CMK (cell line): ENCODE data around the gene LARP1.
"Not testable (repeated sequence)": the region's sequence is repeated elsewhere in the genome, so short reads cannot be mapped to it uniquely, and the experiment has no call there.

Source experiments
- DNase-seq: peaks from one replicate; pipeline ENCODE4 v3.0.0-alpha.2; 2010; ENCODE audit warnings: low read depth

LARP1 gene

DNA sequence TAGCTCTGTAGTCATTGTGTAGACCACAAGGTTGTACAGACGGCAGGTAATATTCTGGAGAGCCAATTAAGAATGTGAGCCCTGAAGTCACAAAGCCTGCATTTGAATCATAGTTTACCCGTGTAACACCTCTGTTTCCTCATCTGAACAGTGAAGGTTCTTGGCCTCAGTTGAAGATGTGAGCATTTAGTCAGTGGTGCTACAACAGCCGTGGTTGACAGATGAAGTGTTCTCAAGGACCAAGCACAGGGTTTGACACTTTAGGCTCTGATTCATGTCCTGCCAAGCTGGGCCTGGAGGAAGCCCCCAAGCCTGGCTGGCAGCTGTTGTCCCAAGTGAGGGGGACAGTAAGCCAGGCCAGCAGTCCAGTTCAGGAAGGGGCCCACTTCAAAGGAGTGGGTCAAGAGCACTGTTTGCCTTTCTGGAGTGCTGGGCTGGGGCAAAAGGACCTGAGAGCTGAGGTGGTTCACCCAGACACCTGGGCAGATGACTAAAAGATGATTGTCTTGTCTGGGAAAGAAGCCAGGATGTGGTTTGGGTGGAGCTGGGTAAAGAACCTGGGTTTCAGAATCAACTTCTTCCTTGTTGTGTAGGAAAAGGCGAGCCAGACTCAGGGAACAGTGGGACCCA lies 74.5 kb downstream of the LARP1 start:
- DNase-seq, result no peak

GRCh38 chr5:154830219-154830595 lies 75.0 kb downstream of the LARP1 start:
- DNase-seq, result no peak

DNA sequence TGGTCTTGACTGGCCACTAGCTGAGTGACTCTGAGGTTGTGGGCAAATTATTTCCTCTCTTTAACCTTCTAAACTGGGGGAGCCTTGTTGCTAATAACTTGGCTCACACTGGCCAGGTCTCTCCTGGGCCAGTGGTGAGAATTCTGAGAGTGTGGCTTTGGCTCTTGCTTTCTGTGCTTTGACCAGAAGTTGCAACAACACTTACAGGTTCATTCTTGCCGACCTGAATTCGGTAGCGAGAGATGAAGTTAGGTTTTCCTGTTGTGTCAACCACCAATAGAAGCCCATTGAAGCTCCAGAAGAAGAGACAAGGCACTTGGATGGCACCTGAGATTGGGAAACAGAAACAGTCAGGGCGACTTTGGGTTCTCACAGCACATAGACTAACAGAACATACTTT lies 75.4 kb downstream of the LARP1 start:
- no peak for DNase-seq

- no peak for DNase-seq
Observed at GRCh38 chr5:154831451-154831850, 76.3 kb downstream of the LARP1 start.

DNA sequence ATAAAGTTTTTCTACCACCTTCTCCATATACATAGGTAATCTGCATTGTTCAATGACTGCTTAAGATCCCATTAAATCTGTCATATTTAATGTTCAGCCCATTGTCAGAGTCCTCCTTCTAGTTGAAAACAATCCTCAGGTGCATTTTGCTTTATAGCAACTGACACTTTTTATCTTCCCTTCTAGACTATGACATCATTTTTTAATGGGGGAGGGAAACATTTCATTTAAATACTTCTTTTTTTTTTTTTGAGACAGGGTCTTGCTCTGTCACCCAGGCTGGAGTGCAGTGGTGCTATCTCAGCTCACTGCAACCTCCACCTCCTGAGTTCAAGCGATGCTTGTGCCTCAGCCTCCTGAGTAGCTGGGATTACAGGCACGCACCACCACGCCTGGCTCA lies 77.6 kb downstream of the LARP1 start:
- DNase-seq, result not testable (repeated sequence)

- DNase-seq, result no peak
Observed at GRCh38 chr5:154834053-154834452, 78.9 kb downstream of the LARP1 start.

DNA sequence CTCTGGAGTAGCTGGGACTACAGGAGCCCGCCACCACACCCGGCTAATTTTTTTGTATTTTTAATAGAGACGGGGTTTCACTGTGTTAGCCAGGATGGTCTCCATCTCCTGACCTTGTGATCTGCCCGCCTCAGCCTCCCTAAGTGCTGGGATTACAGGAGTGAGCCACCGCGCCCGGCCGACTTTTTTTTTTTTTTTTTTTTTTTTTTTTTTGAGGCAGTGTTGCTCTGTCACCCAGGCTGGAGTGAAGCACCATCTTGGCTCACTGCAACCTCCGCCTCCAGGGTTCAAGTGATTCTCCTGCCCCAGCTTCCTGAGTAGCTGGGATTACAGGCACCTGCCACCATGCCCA lies 80.5 kb downstream of the LARP1 start:
- not testable (repeated sequence) for DNase-seq

GRCh38 chr5:154836225-154836624 lies 81.0 kb downstream of the LARP1 start:
- no peak for DNase-seq

DNA sequence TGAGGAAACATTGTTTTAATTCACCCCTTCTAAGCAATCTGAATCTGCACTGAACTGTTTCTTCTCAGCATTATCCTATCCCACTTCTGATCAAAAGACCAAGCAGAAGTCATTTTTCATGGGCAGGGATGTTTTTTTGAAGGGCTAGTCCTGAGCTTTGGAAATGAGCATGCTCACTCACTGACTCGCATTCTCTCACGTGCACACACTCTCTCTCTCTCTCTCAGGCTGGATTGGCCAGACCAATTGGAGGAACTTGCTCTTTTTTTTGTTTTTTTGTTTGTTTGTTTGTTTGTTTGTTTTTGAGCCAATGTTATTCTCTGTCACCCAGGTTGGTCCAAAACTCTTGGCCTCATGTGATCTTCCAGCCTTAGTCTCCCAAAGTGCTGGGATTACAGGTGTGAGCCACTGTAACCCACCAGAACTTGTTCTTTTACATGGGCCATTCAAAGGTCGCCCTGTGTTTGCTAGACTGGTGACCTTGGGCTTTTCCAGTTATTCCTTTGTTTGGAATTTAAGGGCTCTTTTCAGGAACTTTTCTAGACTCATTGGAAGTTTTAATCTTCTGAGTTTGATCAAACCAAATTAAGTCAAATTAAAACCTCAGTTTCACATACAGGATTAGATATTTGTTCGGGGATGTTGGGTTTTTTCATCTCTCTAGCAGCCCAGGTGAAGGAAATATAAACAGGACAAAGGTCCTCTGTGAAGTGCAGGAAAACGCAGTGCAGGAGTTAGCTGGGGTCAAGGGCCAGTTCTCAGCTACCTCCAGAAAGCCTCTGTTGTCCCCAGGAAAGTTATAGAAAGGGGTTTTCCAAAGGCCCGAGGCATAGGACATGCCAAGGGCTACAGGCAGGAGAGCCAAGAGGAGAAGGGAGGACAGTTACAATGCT lies 82.1 kb downstream of the LARP1 start:
- no peak for DNase-seq

GRCh38 chr5:154840435-154841272 lies 85.5 kb downstream of the LARP1 start:
- DNase-seq, result peak; percentile 75

DNA sequence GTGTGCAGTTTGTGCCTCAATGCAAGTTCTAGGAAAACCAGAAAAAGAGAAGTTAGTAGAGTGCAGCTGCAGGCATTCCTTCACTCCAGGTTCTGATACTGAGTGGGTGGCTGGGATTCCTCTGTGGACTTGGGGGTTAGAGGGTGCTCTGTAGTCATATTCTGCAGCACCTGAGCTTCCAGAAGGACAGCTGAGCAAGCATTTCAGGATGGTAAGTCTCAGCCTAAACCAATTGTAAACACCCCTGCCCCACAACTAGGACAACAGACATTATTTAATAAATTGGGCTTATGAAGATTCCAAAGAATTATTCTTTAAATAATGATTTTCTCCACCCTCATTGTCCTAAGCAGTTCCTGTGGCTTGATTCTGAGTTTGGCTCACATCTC lies 86.1 kb downstream of the LARP1 start:
- DNase-seq, result no peak

DNA sequence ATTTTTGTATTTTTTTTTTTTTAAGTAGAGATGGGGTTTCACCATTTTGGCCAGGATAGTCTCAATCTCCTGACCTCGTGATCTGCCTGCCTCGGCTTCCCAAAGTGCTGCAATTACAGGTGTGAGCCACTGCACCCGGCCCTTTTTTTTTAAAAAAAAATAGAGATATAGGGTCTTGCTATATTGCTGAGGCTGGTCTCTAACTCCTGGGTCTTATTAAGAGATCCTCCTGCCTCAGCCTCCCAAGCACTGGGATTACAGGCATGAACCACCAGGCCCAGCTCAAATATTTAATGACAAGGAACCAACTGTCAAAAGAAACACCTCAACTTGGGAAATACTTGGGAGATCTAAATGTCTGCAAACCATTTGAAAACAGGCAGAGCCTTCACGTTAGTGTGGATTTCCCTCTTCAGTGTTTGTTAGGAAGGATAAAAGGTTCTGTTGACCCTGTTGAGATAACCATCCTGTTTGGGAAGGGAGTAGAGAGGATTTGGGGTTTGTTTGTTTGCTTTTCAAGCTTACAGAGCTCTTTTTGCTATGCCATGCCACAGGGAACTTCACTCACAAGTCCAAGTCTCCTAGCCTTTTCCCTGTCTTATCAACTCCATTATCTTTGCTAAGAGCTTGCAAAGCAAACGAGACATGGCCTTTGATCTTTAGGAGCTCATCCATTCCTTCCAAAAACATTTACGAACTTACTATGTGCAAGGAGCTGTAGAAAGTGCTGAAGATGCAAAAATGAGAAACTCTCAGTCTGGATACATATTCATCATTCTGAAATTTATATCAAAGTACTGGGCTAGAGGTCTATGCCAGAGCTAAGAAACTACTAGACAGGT lies 87.7 kb downstream of the LARP1 start:
- DNase-seq, result no peak

DNA sequence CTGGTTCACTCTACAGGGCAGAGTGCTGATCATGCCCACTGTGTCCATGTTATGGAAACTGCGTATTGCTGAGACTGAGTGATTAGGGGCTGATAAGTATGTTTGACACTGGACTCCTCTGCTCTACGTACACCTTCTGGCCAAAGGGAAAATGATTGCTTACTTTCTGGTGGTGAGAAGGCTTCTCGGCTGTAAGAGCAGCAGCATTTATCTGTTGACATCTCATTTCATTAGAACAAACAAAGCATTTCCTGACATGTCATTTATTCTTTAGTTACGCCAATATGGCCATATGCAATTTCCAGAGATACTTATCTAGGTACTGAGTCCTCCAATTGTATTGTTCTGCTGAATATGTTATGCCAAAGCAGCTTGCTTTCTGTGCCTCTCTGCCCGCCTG lies 89.6 kb downstream of the LARP1 start:
- no peak for DNase-seq

- no peak for DNase-seq
Observed at GRCh38 chr5:154849264-154849785, 94.1 kb downstream of the LARP1 start.

DNA sequence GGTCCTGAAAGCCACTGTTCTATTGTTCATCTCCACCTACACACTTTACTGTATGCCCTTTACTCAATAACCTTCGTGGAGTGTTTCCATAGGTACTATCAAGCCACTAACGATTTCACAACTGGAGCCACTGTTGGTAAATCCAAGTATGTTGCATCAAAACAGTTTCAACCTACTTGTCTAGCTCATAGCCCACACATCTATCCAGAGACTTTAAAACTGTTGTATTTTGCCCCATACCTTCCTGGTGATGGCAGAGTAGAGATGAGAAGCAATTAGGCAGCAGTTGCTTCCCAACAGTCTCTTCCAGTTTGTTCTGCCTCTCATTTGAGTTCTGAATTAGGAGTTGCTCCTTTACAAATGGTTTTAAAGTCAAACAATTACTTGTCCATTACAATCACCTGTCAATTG lies 94.6 kb downstream of the LARP1 start:
- DNase-seq, result no peak

DNA sequence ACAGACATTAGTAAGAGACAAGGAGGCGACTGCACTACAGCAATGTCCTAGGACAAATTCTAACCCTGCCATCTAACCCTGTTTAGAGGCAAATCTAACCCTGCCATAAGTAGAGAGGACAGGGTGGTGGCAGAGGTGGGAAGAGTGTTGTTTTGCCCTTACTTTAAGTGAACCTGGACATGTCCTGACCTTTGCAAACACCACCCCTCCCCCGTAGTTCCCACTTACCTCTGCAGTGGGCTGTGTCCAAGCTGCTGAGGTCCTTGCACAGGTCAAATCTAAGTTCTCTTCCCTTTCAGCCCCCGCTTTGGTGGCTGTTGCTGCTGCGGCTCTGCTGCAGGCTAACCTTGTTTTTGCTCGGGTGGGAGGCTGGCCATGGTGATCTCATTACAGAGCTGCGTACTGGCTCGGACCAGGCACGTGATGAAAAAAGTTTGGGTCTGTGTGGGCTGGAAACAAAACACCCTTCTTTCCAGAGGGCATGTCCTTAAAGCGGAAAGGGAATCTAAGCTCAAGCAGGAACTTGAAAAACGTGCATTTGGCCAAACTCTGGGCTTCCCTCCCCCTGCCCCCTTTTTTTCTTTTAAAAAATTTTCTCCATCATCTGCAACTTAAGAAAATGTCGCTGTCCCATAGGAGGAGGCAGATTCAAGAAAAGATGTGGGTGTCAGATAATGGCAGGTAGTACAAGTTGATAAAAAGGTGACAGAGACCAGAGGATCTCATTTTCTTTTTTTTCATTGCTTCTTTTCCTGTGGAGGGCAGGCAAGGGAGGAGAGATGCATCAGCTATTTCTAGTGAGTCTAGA lies 95.3 kb downstream of the LARP1 start, which contains the start of gene FAXDC2:
Gene FAXDC2, minus strand, starts transcription at position 349 of the 808 bp plus-strand sequence. CDS start 12,425 bp downstream, outside the sequence.
- no peak for DNase-seq

GRCh38 chr5:154851351-154851750 lies 96.2 kb downstream of the LARP1 start:
- DNase-seq, result no peak

- peak; percentile 67 for DNase-seq
Observed at GRCh38 chr5:154857530-154858296, 102.5 kb downstream of the LARP1 start.

GRCh38 chr5:154858297-154858971 lies 103.3 kb downstream of the LARP1 start, which contains the start of gene CNOT8:
Gene CNOT8, plus strand, starts transcription at chr5:154858627. Its CDS starts 4,652 bp downstream, at chr5:154863279.
- DNase-seq, result peak; percentile 95
